Stimulated activated CD8-positive, alpha-beta memory T cell treated with anti-CD3 and anti-CD28 coated beads, Interleukin-4, amount 100 ng/mL, for 48 hours (primary cell): ENCODE measurements around the gene RBBP5.

Experiments
- DNase-seq: peaks from one replicate; pipeline ENCODE4 v3.0.0-alpha.2; 2020

RBBP5 gene

GRCh38 chr1:205054013-205054412, 67.8 kb downstream of the RBBP5 start:
- no peak for DNase-seq

- no peak for DNase-seq
These were observed 68.5 kb downstream of the RBBP5 start for GRCh38 chr1:205053296-205053695.

GRCh38 chr1:205052690-205053089, 69.1 kb downstream of the RBBP5 start:
- DNase-seq: no peak

- DNase-seq: no peak
These were observed 72.3 kb downstream of the RBBP5 start for GRCh38 chr1:205049479-205049878.

- no peak for DNase-seq
These were observed 73.4 kb downstream of the RBBP5 start for GRCh38 chr1:205048382-205048781.

GRCh38 chr1:205047764-205048231, 74.0 kb downstream of the RBBP5 start:
- DNase-seq: no peak

GRCh38 chr1:205046870-205047269, 74.9 kb downstream of the RBBP5 start:
- no peak for DNase-seq

- DNase-seq: no peak
These were observed 76.6 kb downstream of the RBBP5 start for GRCh38 chr1:205045146-205045545.

- no peak for DNase-seq
These were observed 77.0 kb downstream of the RBBP5 start for GRCh38 chr1:205044741-205045140.

GRCh38 chr1:205043866-205044265, 77.9 kb downstream of the RBBP5 start:
- DNase-seq: no peak

GRCh38 chr1:205042911-205043806, 78.6 kb downstream of the RBBP5 start, which contains the start of gene CNTN2:
Gene CNTN2 (plus strand): TSS chr1:205043212. CDS start chr1:205053186, 9,974 bp downstream.
- DNase-seq: no peak

GRCh38 chr1:205041998-205042910, 79.5 kb downstream of the RBBP5 start:
- no peak for DNase-seq

- no peak for DNase-seq
These were observed 80.6 kb downstream of the RBBP5 start for GRCh38 chr1:205041001-205041715.

GRCh38 chr1:205038132-205038786, 83.5 kb downstream of the RBBP5 start:
- no peak for DNase-seq

GRCh38 chr1:205037539-205037938, 84.2 kb downstream of the RBBP5 start:
- no peak for DNase-seq
